ENCODE data around the gene CDKN2B-AS1.

The CDKN2B-AS1 gene

GRCh38 chr9:21982861-21983560, 11.6 kb upstream of the CDKN2B-AS1 start:
- no peak for DNase-seq (ENCODE audit: low read depth, low spot score)

- DNase-seq (ENCODE audit: low read depth, low spot score): no peak
Observed at GRCh38 chr9:21983561-21983935, 11.0 kb upstream of the CDKN2B-AS1 start.

GRCh38 chr9:21984101-21984500, 10.5 kb upstream of the CDKN2B-AS1 start:
- DNase-seq (ENCODE audit: low read depth, low spot score): no peak

- no peak for DNase-seq (ENCODE audit: low read depth, low spot score)
Observed at GRCh38 chr9:21985964-21986667, 8.5 kb upstream of the CDKN2B-AS1 start.

- DNase-seq (ENCODE audit: low read depth, low spot score): no peak
Observed at GRCh38 chr9:21988056-21988990, 6.3 kb upstream of the CDKN2B-AS1 start.

- DNase-seq (ENCODE audit: low read depth, low spot score): no peak
Observed at GRCh38 chr9:21989440-21990189, 5.0 kb upstream of the CDKN2B-AS1 start.

- no peak for DNase-seq (ENCODE audit: low read depth, low spot score)
Observed at GRCh38 chr9:21991072-21991959, 3.3 kb upstream of the CDKN2B-AS1 start.

- no peak for DNase-seq (ENCODE audit: low read depth, low spot score)
Observed at GRCh38 chr9:21993007-21993406, 1.6 kb upstream of the CDKN2B-AS1 start.

- no peak for DNase-seq (ENCODE audit: low read depth, low spot score)
Observed at GRCh38 chr9:21993893-21994555, 567 bp upstream of the CDKN2B-AS1 start, which contains the start of gene CDKN2A. Gene CDKN2A, minus strand, starts transcription at chr9:21994392.

GRCh38 chr9:21995006-21995665, 545 bp downstream of the CDKN2B-AS1 start:
- no peak for DNase-seq (ENCODE audit: low read depth, low spot score)

- DNase-seq (ENCODE audit: low read depth, low spot score): no peak
Observed at GRCh38 chr9:21995666-21996398, 1.2 kb downstream of the CDKN2B-AS1 start.

GRCh38 chr9:21996438-21996837, 1.8 kb downstream of the CDKN2B-AS1 start:
- no peak for DNase-seq (ENCODE audit: low read depth, low spot score)

- no peak for DNase-seq (ENCODE audit: low read depth, low spot score)
Observed at GRCh38 chr9:21996858-21997257, 2.3 kb downstream of the CDKN2B-AS1 start.

- DNase-seq (ENCODE audit: low read depth, low spot score): no peak
Observed at GRCh38 chr9:21997480-21997879, 2.9 kb downstream of the CDKN2B-AS1 start.

GRCh38 chr9:21998026-21998425, 3.4 kb downstream of the CDKN2B-AS1 start:
- DNase-seq (ENCODE audit: low read depth, low spot score): no peak

GRCh38 chr9:22002038-22002437, 7.4 kb downstream of the CDKN2B-AS1 start:
- no peak for DNase-seq (ENCODE audit: low read depth, low spot score)

GRCh38 chr9:22005021-22005701, 10.6 kb downstream of the CDKN2B-AS1 start:
- DNase-seq (ENCODE audit: low read depth, low spot score): no peak

Measured in activated naive CD8-positive, alpha-beta T cell treated with anti-CD3 and anti-CD28 coated beads, Interleukin-2, amount 50 U/mL, for 16 hours (primary cell).